GM12892 (cell line): ENCODE data around the gene FAM13A.

Experiments used
- POLR2A ChIP-seq: IDR thresholded peaks from 2 replicates; pipeline ENCODE4 v1.6.1; 2011; ENCODE audit warnings: low read depth, low read length, control low read depth
- POLR2AphosphoS5 ChIP-seq: IDR thresholded peaks from 2 replicates; pipeline ENCODE4 v1.6.1; 2011; ENCODE audit warnings: low read depth, low read length, control low read depth
- TAF1 ChIP-seq: IDR thresholded peaks from 2 replicates; pipeline ENCODE4 v1.6.1; 2011; ENCODE audit warnings: low read depth, mild to moderate bottlenecking, control low read depth, low read length, borderline replicate concordance

DNA sequence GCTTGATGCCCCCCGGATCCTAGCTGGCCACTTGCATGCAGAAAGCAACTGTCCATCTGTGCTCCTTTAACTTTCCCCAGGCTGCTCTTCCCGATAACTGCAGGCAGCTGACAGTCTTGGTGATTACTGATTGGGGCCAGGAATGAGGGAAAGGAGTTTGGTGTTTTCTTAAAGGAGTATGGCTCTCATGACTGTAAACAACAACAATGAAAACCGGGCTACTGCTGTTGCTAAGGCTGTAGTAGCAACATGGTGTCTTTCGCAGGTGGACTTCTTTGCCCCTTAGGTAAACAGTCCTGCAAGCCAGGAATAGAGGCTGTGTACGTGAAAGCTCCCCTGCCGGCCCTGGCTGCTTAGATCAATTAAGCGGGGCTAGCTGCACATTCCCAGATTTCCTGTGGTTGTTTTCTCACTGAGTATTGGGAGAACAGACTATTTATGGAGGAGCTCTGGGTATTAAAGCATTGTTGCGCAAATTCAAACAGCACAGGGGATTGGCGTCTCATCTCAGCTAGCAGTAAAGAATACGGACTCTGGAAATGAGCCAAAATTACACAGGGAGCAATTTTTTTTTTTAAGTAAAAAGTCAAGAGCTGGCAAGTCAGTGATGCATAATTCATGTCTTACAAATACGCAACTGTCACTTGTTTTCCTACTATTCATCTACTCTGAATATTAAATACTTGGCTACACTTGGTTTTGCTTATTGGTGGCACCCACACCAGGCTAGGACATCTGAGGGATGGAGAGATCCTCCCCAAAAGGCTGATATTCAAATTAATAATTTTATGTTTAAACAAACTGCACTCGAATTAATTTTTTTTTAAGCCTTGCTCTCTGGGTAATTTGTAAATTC, 297.7 kb downstream of the FAM13A start:
- TF ChIP-seq POLR2AphosphoS5: no peak
- TF ChIP-seq TAF1: no peak
- no peak for TF ChIP-seq POLR2A
